CD4-positive, alpha-beta T cell (primary cell): ENCODE data around the gene TMEM91. TPM values are rescaled to one million over a fixed set of nuclear protein-coding genes. Genes with fewer than 3 reads are reported as not detected.

ENCODE experiments used
- ATAC-seq: fragments of 200-7000 bp; cut with Tn5 transposase; one replicate; pipeline ENCODE4 v1.10.0; 2022; ENCODE audit warnings: mild to moderate bottlenecking; ENCODE audit not compliant: poor library complexity
- CTCF ChIA-PET: fragments of 350-600 bp; sonication (Branson Sonifier 250); formaldehyde crosslinking; loops from one replicate; lab custom pipeline; 2021; ENCODE audit warnings: antibody characterized with exemption, inconsistent platforms; lab: Charles Lee
- POLR2A ChIA-PET: fragments of 350-600 bp; sonication (Branson Sonifier 250); formaldehyde crosslinking; loops from one replicate; lab custom pipeline; 2021; ENCODE audit warnings: antibody characterized with exemption, inconsistent platforms; lab: Charles Lee
- DNase-seq, 14 experiments: peaks; one replicate each; pipeline ENCODE4 v3.0.0-alpha.2; 2013 to 2020; ENCODE audit warnings: mixed read lengths in 2 of 14
- H3K27ac ChIP-seq, 2 donors: one replicate each; pipeline versions ENCODE4 v1.5.1 to v1.7.0; 2013; ENCODE audit warnings: low read length in 2 of 2, low read depth in 1 of 2, mild to moderate bottlenecking in 1 of 2
- H3K27me3 ChIP-seq, 2 experiments: 1 replicate in 1 of 2; 2 replicates in 1 of 2; pipeline versions ENCODE4 v1.6.1 to v1.7.0; 2013; ENCODE audit warnings: low read length in 2 of 2, control low read depth in 1 of 2, mild to moderate bottlenecking in 1 of 2, moderate library complexity in 1 of 2; ENCODE audit not compliant: insufficient read depth in 2 of 2, control insufficient read depth in 1 of 2
- H3K36me3 ChIP-seq: one replicate; pipeline ENCODE4 v1.6.1; 2013; ENCODE audit warnings: low read length, control low read depth; ENCODE audit not compliant: insufficient read depth
- H3K4me1 ChIP-seq: one replicate; pipeline ENCODE4 v1.6.1; 2013; ENCODE audit warnings: low read length, control low read depth; ENCODE audit not compliant: insufficient read depth
- H3K4me3 ChIP-seq: one replicate; pipeline ENCODE4 v1.5.1; 2013; ENCODE audit warnings: mild to moderate bottlenecking, low read length, moderate library complexity
- H3K9me3 ChIP-seq, 2 experiments: 1 replicate in 1 of 2; 2 replicates in 1 of 2; pipeline versions ENCODE4 v1.6.1 to v1.7.0; 2013; ENCODE audit warnings: low read length in 2 of 2, mild to moderate bottlenecking in 2 of 2, control low read depth in 1 of 2, moderate library complexity in 1 of 2; ENCODE audit not compliant: control insufficient read depth in 1 of 2, insufficient read depth in 1 of 2
- H3K27ac Mint-ChIP-seq: one replicate; pipeline ENCODE4 v1.8.0; 2020; ENCODE audit warnings: mixed read lengths
- H3K27me3 Mint-ChIP-seq: one replicate; pipeline ENCODE4 v1.8.0; 2021; ENCODE audit warnings: mixed read lengths
- H3K36me3 Mint-ChIP-seq: one replicate; pipeline ENCODE4 v1.8.0; 2021; ENCODE audit warnings: low read depth, mixed read lengths
- H3K4me1 Mint-ChIP-seq: one replicate; pipeline ENCODE4 v1.8.0; 2021; ENCODE audit warnings: low read depth, mixed read lengths
- H3K4me3 Mint-ChIP-seq: one replicate; pipeline ENCODE4 v1.8.0; 2020; ENCODE audit warnings: mild to moderate bottlenecking, mixed read lengths
- H3K9me3 Mint-ChIP-seq: one replicate; pipeline ENCODE4 v1.8.0; 2020; ENCODE audit warnings: mixed read lengths
- CTCF ChIP-seq: fragments of 200-600 bp; IDR thresholded peaks from one replicate; pipeline ENCODE4 v1.8.0; 2022; ENCODE audit warnings: antibody characterized with exemption, mild to moderate bottlenecking
- intact Hi-C, 2 experiments: fragments of 100-400 bp; cut with DNase I in 1 of 2; cut with micrococcal nuclease in 1 of 2; formaldehyde crosslinking; loops; one replicate each; pipeline versions ENCODE4 v1.15.1 to v1.9.0; 2023 to 2025; cut with DNase I, micrococcal nuclease
- total RNA-seq, 174 experiments: library from RNA in 2 of 174; stranded (reverse) in 2 of 174; gene quantifications; one replicate each; pipeline ENCODE4 v1.2.3 and lab custom pipeline; 2021 to 2026

The TMEM91 gene
- total RNA-seq, 2 experiments from 2014 or later: 6.8 to 7.7 TPM

DNA sequence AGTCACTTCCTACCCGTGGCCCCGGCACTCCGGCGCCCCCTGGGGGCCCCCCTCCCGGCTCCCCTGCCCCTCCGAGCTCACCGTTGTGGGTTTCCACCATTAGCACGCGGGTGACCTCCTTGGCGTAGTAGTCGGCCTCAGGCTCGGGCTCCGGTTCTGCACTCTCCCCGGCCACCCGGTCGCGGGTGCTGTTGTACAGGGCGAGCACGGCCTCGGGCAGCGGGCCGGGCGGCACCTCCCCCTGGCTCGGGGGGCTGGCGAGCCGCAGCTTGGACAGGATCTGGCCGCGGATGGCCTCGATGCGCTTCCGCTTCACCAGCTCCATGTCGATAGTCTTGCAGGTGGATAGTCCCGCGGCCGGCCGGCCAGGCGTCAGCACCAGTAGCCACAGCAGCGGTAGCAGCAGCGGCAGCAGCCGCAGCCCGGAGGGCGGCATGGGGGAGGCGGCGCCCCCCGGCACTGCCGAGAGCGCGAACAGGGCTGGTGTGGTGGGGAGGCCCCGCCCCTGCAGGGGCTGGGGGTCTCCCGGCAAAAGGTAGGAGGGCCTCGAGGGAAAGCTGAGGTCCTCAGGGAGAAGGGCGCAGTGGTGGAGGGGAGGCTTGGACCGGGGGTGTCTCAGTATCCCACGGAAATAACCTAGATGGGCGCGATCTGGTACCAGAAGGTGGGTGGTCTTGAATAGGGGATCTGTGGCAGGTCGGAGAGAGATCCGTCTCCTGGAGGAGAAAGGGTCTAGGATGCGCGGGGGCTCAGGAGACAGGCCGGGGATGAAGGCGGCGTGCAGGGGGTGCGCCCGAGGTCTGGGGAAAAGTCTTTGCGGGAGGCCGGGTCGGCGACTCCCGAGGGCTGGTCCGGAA is 23.5 kb upstream of the TMEM91 start:
- DNase-seq: peak; percentile 62 to 88 (median 78)
- Mint-ChIP-seq H3K4me1 (peaks cover 79% of the 10 kb centered on the region), H3K36me3 (peaks cover 55% of the 10 kb centered on the region), H3K4me3 (peak overlapping the region; percentile 94), H3K9me3 (no peaks in the 10 kb centered on the region), H3K27ac (peak overlapping the region; percentile 91), H3K27me3 (no peaks in the 10 kb centered on the region)
- ChIA-PET POLR2A (interaction anchor here (0.5 to 9.7 kb wide), 21 partner anchors 10 to 382 kb away, joined by 3 to 148 read pairs (median 4); partner anchors contain the start of genes B9D2, DMAC2 and HNRNPUL1), CTCF (interaction anchor here (0.6 to 4.2 kb wide), 13 partner anchors 11 to 104 kb away, joined by 3 to 30 read pairs (median 5); partner anchors contain the start of genes B9D2 and HNRNPUL1)
- peak; percentile 8 for ATAC-seq
- H3K36me3 ChIP-seq: peaks cover 6% of the 10 kb centered on the region
- peak; percentile 68 for TF ChIP-seq CTCF
- peaks cover 72% of the 10 kb centered on the region for H3K4me1 ChIP-seq
- H3K27me3 ChIP-seq: no peaks in the 10 kb centered on the region
- peak overlapping the region; percentile 99 for H3K4me3 ChIP-seq
- peak overlapping the region; percentile 82 to 94 for H3K27ac ChIP-seq
- H3K9me3 ChIP-seq: no peaks in the 10 kb centered on the region
- intact Hi-C loops: loop anchor here (1.0 to 10.0 kb wide), 9 partner anchors 24 to 1388 kb away; partner anchors contain the start of genes BCKDHA (in 1 of the 2), ERICH4 (in 1 of the 2) and EXOSC5 (in 1 of the 2)

- Histone ChIP-seq H3K27ac (peak within 1 kb of the TSS; percentile 82 to 94), H3K9me3 (no peaks in the 10 kb centered on the region), H3K36me3 (no peaks in the 10 kb centered on the region), H3K27me3 (no peaks in the 10 kb centered on the region), H3K4me1 (peaks cover 72% of the 10 kb centered on the region), H3K4me3 (peak within 1 kb of the TSS; percentile 99)
- peaks cover 49% of the 10 kb centered on the region for H3K36me3 Mint-ChIP-seq
- DNase-seq: peak; percentile 89 to 98 (median 94)
- H3K27me3 Mint-ChIP-seq: no peaks in the 10 kb centered on the region
- H3K27ac Mint-ChIP-seq: peak within 1 kb of the TSS; percentile 93
- intact Hi-C loops: loop anchor here (1.0 to 10.0 kb wide), 9 partner anchors 25 to 1389 kb away; partner anchors contain the start of genes BCKDHA (in 1 of the 2), ERICH4 (in 1 of the 2) and EXOSC5 (in 1 of the 2)
- no peaks in the 10 kb centered on the region for H3K9me3 Mint-ChIP-seq
- ChIA-PET POLR2A (interaction anchor here (0.7 to 9.7 kb wide), 11 partner anchors 9 to 383 kb away, joined by 3 to 148 read pairs (median 16); partner anchors contain the start of genes B9D2, DMAC2 and HNRNPUL1), CTCF (interaction anchor here (1.3 to 4.2 kb wide), 7 partner anchors 10 to 90 kb away, joined by 3 to 30 read pairs (median 17); partner anchors contain the start of genes B9D2 and HNRNPUL1)
- peak within 1 kb of the TSS; percentile 94 for H3K4me3 Mint-ChIP-seq
- TF ChIP-seq CTCF: peak; percentile 80
- ATAC-seq: peak; percentile 60
- peaks cover 81% of the 10 kb centered on the region for H3K4me1 Mint-ChIP-seq
These were observed 22.6 kb upstream of the TMEM91 start, which contains the start of gene TGFB1 for GRCh38 chr19:41353466-41354342. Gene TGFB1 (minus strand): TSS chr19:41353922. CDS start chr19:41353044, 878 bp downstream.
